B cell (primary cell): ENCODE measurements around the gene CYB5RL. TPM values are rescaled to one million over a fixed set of nuclear protein-coding genes. Genes with fewer than 3 reads are reported as not detected.
"Not testable (repeated sequence)": the region's sequence is repeated elsewhere in the genome, so short reads cannot be mapped to it uniquely, and the experiment has no call there.

Experiments used
- ATAC-seq: fragments of 200-7000 bp; cut with Tn5 transposase; one replicate; pipeline ENCODE4 v1.10.0; 2021; ENCODE audit warnings: low read depth, mild to moderate bottlenecking, moderate number of reproducible peaks, moderate library complexity
- CTCF ChIA-PET: fragments of 350-600 bp; sonication (Branson Sonifier 250); formaldehyde crosslinking; loops from one replicate; lab custom pipeline; 2021; ENCODE audit warnings: antibody characterized with exemption, inconsistent platforms; lab: Charles Lee
- POLR2A ChIA-PET: fragments of 350-600 bp; sonication (Branson Sonifier 250); formaldehyde crosslinking; loops from one replicate; lab custom pipeline; 2021; ENCODE audit warnings: antibody characterized with exemption; lab: Charles Lee
- DNase-seq: peaks from one replicate; pipeline ENCODE4 v3.0.0; 2013
- H2AFZ ChIP-seq: 2 replicates; pipeline ENCODE4 v1.6.1; 2012; ENCODE audit warnings: mild to moderate bottlenecking, low read depth, low read length; ENCODE audit not compliant: insufficient read depth, poor library complexity, severe bottlenecking
- H3K27ac ChIP-seq, 2 donors: 1 replicate in 1 of 2; 2 replicates in 1 of 2; pipeline ENCODE4 v1.5.1; 2012 to 2013; ENCODE audit warnings: low read length in 2 of 2, mild to moderate bottlenecking in 2 of 2, moderate library complexity in 1 of 2
- H3K27me3 ChIP-seq, 4 experiments: fragments of 200-600 bp in 1 of 4; sonication (generic) in 1 of 4; replicated peaks in 1 of 4; 1 replicate in 2 of 4; 2 replicates in 2 of 4; pipeline versions ENCODE4 v1.6.1 to v1.7.0; 2013 to 2016; ENCODE audit warnings: low read length in 3 of 4, mild to moderate bottlenecking in 2 of 4, mixed read lengths in 1 of 4, moderate library complexity in 1 of 4; ENCODE audit not compliant: insufficient read depth in 4 of 4, control insufficient read depth in 3 of 4; ENCODE audit errors: control extremely low read depth in 1 of 4
- H3K36me3 ChIP-seq, 2 experiments: replicated peaks in 1 of 2; 1 replicate in 1 of 2; 2 replicates in 1 of 2; pipeline versions ENCODE4 v1.6.1 to v1.7.1; 2013; ENCODE audit warnings: low read length in 1 of 2; ENCODE audit not compliant: insufficient read depth in 2 of 2, control insufficient read depth in 1 of 2; ENCODE audit errors: control extremely low read depth in 1 of 2, extremely low read depth in 1 of 2
- H3K4me1 ChIP-seq, 2 donors: fragments of 200-600 bp in 1 of 2; sonication (generic) in 1 of 2; 1 replicate in 1 of 2; 2 replicates in 1 of 2; pipeline versions ENCODE4 v1.5.1 to v1.6.1; 2013 to 2017; ENCODE audit warnings: low read length in 2 of 2; ENCODE audit not compliant: control insufficient read depth in 2 of 2, insufficient read depth in 2 of 2
- H3K4me2 ChIP-seq: replicated peaks from 2 replicates; pipeline ENCODE3; 2012; ENCODE audit warnings: mild to moderate bottlenecking, low read depth, low read length; ENCODE audit not compliant: poor library complexity, severe bottlenecking
- H3K4me3 ChIP-seq, 5 experiments: fragments of 200-600 bp in 1 of 5; sonication (generic) in 1 of 5; 1 replicate in 3 of 5; 2 replicates in 2 of 5; pipeline versions ENCODE4 v1.5.1 to v1.7.0; 2011 to 2016; ENCODE audit warnings: low read length in 4 of 5, mild to moderate bottlenecking in 4 of 5, low read depth in 2 of 5, control low read depth in 1 of 5, moderate library complexity in 1 of 5; ENCODE audit not compliant: insufficient read depth in 1 of 5; ENCODE audit errors: control extremely low read depth in 1 of 5, extremely low read depth in 1 of 5
- H3K79me2 ChIP-seq: fragments of 200-600 bp; sonication (generic); one replicate; pipeline ENCODE4 v1.6.0; 2016; ENCODE audit warnings: low read length; ENCODE audit not compliant: control insufficient read depth, insufficient read depth
- H3K9ac ChIP-seq: fragments of 200-600 bp; sonication (generic); 2 replicates; pipeline ENCODE4 v1.6.1; 2017; ENCODE audit warnings: mild to moderate bottlenecking, low read length, moderate library complexity
- H3K9me3 ChIP-seq, 3 donors: one replicate each; pipeline versions ENCODE4 v1.6.1 to v1.7.1; 2013; ENCODE audit warnings: low read length in 2 of 3; ENCODE audit not compliant: control insufficient read depth in 2 of 3, insufficient read depth in 1 of 3; ENCODE audit errors: control extremely low read depth in 1 of 3
- H4K20me1 ChIP-seq: 2 replicates; pipeline ENCODE4 v1.6.0; 2012; ENCODE audit warnings: mild to moderate bottlenecking, low read length; ENCODE audit not compliant: insufficient read depth, control insufficient read depth, poor library complexity, severe bottlenecking
- H3K27ac Mint-ChIP-seq: one replicate; pipeline ENCODE4 v1.8.0; 2021; ENCODE audit warnings: mixed read lengths
- H3K27me3 Mint-ChIP-seq: one replicate; pipeline ENCODE4 v1.8.0; 2021; ENCODE audit warnings: mixed read lengths
- H3K4me1 Mint-ChIP-seq: one replicate; pipeline ENCODE4 v1.8.0; 2021; ENCODE audit warnings: mixed read lengths
- H3K4me3 Mint-ChIP-seq: one replicate; pipeline ENCODE4 v1.8.0; 2021; ENCODE audit warnings: mixed read lengths
- H3K9me3 Mint-ChIP-seq: one replicate; pipeline ENCODE4 v1.8.0; 2022; ENCODE audit warnings: mixed read lengths; ENCODE audit not compliant: insufficient read depth
- CTCF ChIP-seq: fragments of 200-600 bp; IDR thresholded peaks from one replicate; pipeline ENCODE4 v1.8.0; 2022; ENCODE audit warnings: antibody characterized with exemption, mild to moderate bottlenecking
- EZH2 ChIP-seq: IDR thresholded peaks from 2 replicates; pipeline ENCODE4 v1.6.1; 2012; ENCODE audit warnings: borderline replicate concordance, low read depth, mild to moderate bottlenecking, moderate library complexity, low read length; ENCODE audit not compliant: insufficient read depth, poor library complexity, severe bottlenecking
- WGBS: methylation state at CpG from one replicate; pipeline ENCODE4 v1.1.5; 2013; ENCODE audit warnings: missing lambda C conversion rate; ENCODE audit not compliant: insufficient coverage; 5-methylcytosine and 5-hydroxymethylcytosine counted together
- intact Hi-C: fragments of 100-400 bp; cut with micrococcal nuclease; formaldehyde crosslinking; loops from one replicate; pipeline ENCODE4 v1.10.0; 2022
- polyA plus RNA-seq: library from polyadenylated mRNA; depleted of rRNA; stranded (reverse); fragments of >200 nt; gene quantifications from 2 replicates; pipeline ENCODE4 v1.2.3, GENCODE V29; 2012
- total RNA-seq, 2 donors: library from RNA; stranded (reverse); fragments of 120-200 nt in 1 of 2; gene quantifications; 1 replicate in 1 of 2; 2 replicates in 1 of 2; pipeline versions ENCODE4 v1.2.3 to v1.2.4, GENCODE V29; 2013 to 2022

CYB5RL gene
- total and polyA plus RNA-seq, 2 donors (not counting 1 experiment from before 2014, with no cell fraction given), result 7.9 to 12.4 TPM

- whole genome bisulfite sequencing, result 98% methylated on average over 8 of the region's 10 CpGs
- Histone ChIP-seq H3K27ac (no peak overlapping the region), H3K79me2 (no peaks in the 10 kb centered on the region), H3K36me3 (peaks cover 0 to 9% of the 10 kb centered on the region in 2 experiments), H4K20me1 (no peaks in the 10 kb centered on the region), H3K27me3 (no peaks in the 10 kb centered on the region), H3K9ac (no peak overlapping the region), H2AFZ (no peak overlapping the region), H3K4me2 (no peak overlapping the region), H3K4me1 (no peaks in the 10 kb centered on the region), H3K9me3 (no peaks in the 10 kb centered on the region), H3K4me3 (no peak overlapping the region)
- TF ChIP-seq EZH2 (no peak), CTCF (no peak)
- intact Hi-C loops, result no loop called here
- no peaks in the 10 kb centered on the region for H3K27me3 Mint-ChIP-seq
- ChIA-PET CTCF (no interaction called here), POLR2A (no interaction called here)
- no peaks in the 10 kb centered on the region for H3K9me3 Mint-ChIP-seq
- DNase-seq (no peak), ATAC-seq (no peak)
- no peak overlapping the region for H3K27ac Mint-ChIP-seq
- no peaks in the 10 kb centered on the region for H3K4me1 Mint-ChIP-seq
- no peak overlapping the region for H3K4me3 Mint-ChIP-seq
These were observed 37.8 kb upstream of the CYB5RL start for GRCh38 chr1:54237586-54237985.

GRCh38 chr1:54234284-54234683 is 34.5 kb upstream of the CYB5RL start:
- ChIA-PET CTCF (no interaction called here), POLR2A (interaction anchor here (0.7 kb wide), 1 partner anchor 173 kb away, joined by 4 read pairs; no protein-coding TSS in a partner anchor)
- Histone ChIP-seq H3K4me3 (no peak overlapping the region), H3K79me2 (no peaks in the 10 kb centered on the region), H2AFZ (no peak overlapping the region), H3K4me2 (no peak overlapping the region), H3K4me1 (no peaks in the 10 kb centered on the region), H4K20me1 (no peaks in the 10 kb centered on the region), H3K36me3 (peaks cover 0 to 4% of the 10 kb centered on the region in 2 experiments), H3K27ac (no peak overlapping the region), H3K9ac (no peak overlapping the region), H3K27me3 (no peaks in the 10 kb centered on the region), H3K9me3 (no peaks in the 10 kb centered on the region)
- no peak for TF ChIP-seq CTCF
- no peak for TF ChIP-seq EZH2
- Mint-ChIP-seq H3K27me3 (no peaks in the 10 kb centered on the region), H3K27ac (no peak overlapping the region), H3K4me3 (no peak overlapping the region), H3K4me1 (peaks cover 2% of the 10 kb centered on the region), H3K9me3 (no peaks in the 10 kb centered on the region)
- WGBS, result no CpG with 5 or more reads among the region's 2 CpGs
- DNase-seq, result no peak
- ATAC-seq, result no peak
- intact Hi-C loops, result no loop called here

- intact Hi-C loops, DNase-seq, CTCF ChIA-PET, H3K27ac ChIP-seq, H3K27me3 ChIP-seq, H3K4me1 Mint-ChIP-seq, H3K27me3 Mint-ChIP-seq, H4K20me1 ChIP-seq, H3K79me2 ChIP-seq, H3K4me3 Mint-ChIP-seq, H3K36me3 ChIP-seq, H3K9me3 ChIP-seq, H3K4me1 ChIP-seq, H3K4me3 ChIP-seq, H3K27ac Mint-ChIP-seq, H3K9ac ChIP-seq, H3K9me3 Mint-ChIP-seq, ATAC-seq, H3K4me2 ChIP-seq, H2AFZ ChIP-seq, POLR2A ChIA-PET: not testable (repeated sequence)
- 100% methylated on average over 6 of the region's 33 CpGs for WGBS
These were observed 33.4 kb upstream of the CYB5RL start for GRCh38 chr1:54233196-54233595.
